Tibial artery (tissue), 4 donors: Measurements from ENCODE around the gene TTC39B.
"Not testable (repeated sequence)": the region's sequence is repeated elsewhere in the genome, so short reads cannot be mapped to it uniquely, and the experiment has no call there.

Experiments
- DNase-seq, 2 donors: peaks; one replicate each; pipeline ENCODE4 v3.0.0-alpha.2; 2019
- H3K27ac ChIP-seq, 2 donors: fragments of 200-600 bp; sonication (generic) in 1 of 2; 1 replicate in 1 of 2; 2 replicates in 1 of 2; pipeline ENCODE4 v1.5.1; 2018 to 2019; ENCODE audit warnings: mild to moderate bottlenecking in 1 of 2
- H3K27me3 ChIP-seq, 2 donors: fragments of 200-600 bp; sonication (generic) in 1 of 2; one replicate each; pipeline versions ENCODE4 v1.5.1 to v1.6.0; 2016 to 2019
- H3K36me3 ChIP-seq, 3 donors: fragments of 200-600 bp; sonication (generic) in 2 of 3; one replicate each; pipeline ENCODE4 v1.5.1; 2016 to 2019; ENCODE audit warnings: mild to moderate bottlenecking in 2 of 3
- H3K4me1 ChIP-seq, 4 donors: fragments of 200-600 bp; sonication (generic) in 2 of 4; 1 replicate in 3 of 4; 2 replicates in 1 of 4; pipeline ENCODE4 v1.5.1; 2016 to 2019
- H3K4me3 ChIP-seq, 2 donors: fragments of 200-600 bp; sonication (generic) in 1 of 2; 1 replicate in 1 of 2; 2 replicates in 1 of 2; pipeline ENCODE4 v1.5.1; 2018 to 2019; ENCODE audit warnings: mild to moderate bottlenecking in 2 of 2
- H3K9me3 ChIP-seq, 3 donors: fragments of 200-600 bp; sonication (generic) in 1 of 3; one replicate each; pipeline ENCODE4 v1.5.1; 2016 to 2019
- CTCF ChIP-seq, 2 experiments: fragments of 200-600 bp in 1 of 2; fragments of 450-650 bp in 1 of 2; IDR thresholded peaks; one replicate each; pipeline ENCODE4 v1.5.1; 2017 to 2019; ENCODE audit warnings: antibody characterized with exemption in 2 of 2, mild to moderate bottlenecking in 1 of 2, moderate library complexity in 1 of 2
- intact Hi-C: fragments of 100-400 bp; cut with DNase I; formaldehyde crosslinking; loops from one replicate; pipeline ENCODE4 v1.15.0; 2023; ENCODE audit warnings: low total_unique reads

The TTC39B gene

DNA sequence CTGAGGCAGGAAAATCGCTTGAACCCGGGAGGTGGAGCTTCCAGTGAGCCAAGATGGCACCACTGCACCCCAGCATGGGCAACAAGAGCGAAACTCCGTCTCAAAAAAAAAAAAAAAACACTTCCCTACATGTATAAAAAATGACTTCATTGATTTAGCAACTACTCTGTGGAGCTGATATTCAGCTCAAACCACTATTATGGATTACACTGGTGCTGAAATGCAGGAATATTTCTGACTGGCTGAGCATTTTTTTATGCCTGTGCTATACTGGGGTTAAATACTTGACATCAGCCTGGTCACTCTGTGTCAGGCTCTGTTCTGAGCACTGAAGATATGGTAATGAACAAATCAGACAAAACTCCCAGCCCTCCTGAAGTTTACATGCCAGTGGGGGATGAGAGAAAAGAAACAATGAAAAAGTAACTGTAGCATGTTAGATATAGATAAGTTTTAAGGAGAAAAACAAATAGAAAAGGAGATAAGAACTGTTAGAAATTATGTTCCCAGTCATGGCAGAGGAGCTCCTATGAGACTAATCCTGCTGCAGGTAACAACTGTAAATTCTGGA lies 22.6 kb upstream of the TTC39B start:
- no peak for DNase-seq

GRCh38 chr9:15328946-15329345 lies 21.9 kb upstream of the TTC39B start:
- H3K36me3 ChIP-seq = no peaks in the 10 kb centered on the region
- H3K27me3 ChIP-seq = no peaks in the 10 kb centered on the region
- no peaks in the 10 kb centered on the region for H3K4me1 ChIP-seq
- no peak for TF ChIP-seq CTCF (IDR thresholded peaks at IDR 0.05)
- H3K4me3 ChIP-seq = no peak overlapping the region
- no peaks in the 10 kb centered on the region for H3K9me3 ChIP-seq
- intact Hi-C loops = no loop called here
- DNase-seq = no peak
- H3K27ac ChIP-seq = no peak overlapping the region

More for the DNA sequence above, 22.6 kb upstream of the TTC39B start:
- no peaks in the 10 kb centered on the region for H3K4me1 ChIP-seq
- no peak for TF ChIP-seq CTCF (IDR thresholded peaks at IDR 0.05)
- H3K27ac ChIP-seq = no peak overlapping the region
- H3K27me3 ChIP-seq = no peaks in the 10 kb centered on the region
- no peak overlapping the region for H3K4me3 ChIP-seq
- no peaks in the 10 kb centered on the region for H3K36me3 ChIP-seq
- H3K9me3 ChIP-seq = no peaks in the 10 kb centered on the region
- intact Hi-C loops = no loop called here

GRCh38 chr9:15322695-15323094 lies 15.7 kb upstream of the TTC39B start:
- H3K27ac ChIP-seq, DNase-seq, H3K36me3 ChIP-seq, intact Hi-C loops, H3K9me3 ChIP-seq, H3K27me3 ChIP-seq, H3K4me3 ChIP-seq, H3K4me1 ChIP-seq: not testable (repeated sequence)

GRCh38 chr9:15319661-15320060 lies 12.6 kb upstream of the TTC39B start:
- H3K4me3 ChIP-seq, DNase-seq, H3K27me3 ChIP-seq, H3K27ac ChIP-seq, intact Hi-C loops, H3K4me1 ChIP-seq, H3K36me3 ChIP-seq, H3K9me3 ChIP-seq: not testable (repeated sequence)

DNA sequence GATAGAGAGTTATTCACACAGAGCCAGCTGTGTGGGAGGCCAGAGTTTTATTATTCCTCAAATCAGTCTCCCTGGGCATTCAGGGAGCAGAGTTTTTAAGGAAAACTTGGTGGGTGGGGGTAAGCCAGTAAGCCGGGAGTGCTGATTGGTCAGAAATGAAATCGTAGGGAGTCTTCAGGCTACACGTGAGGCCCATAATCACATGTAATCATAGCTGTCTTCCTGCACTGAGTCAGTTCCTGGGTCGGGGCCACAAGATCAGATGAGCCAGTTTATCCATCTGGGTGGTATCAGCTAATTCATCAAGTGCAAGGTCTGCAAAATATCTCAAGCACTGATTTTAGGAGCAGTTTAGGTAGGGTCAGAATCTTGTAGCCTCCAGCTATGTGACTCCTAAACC lies 10.8 kb upstream of the TTC39B start:
- no peaks in the 10 kb centered on the region for H3K36me3 ChIP-seq
- no peak for TF ChIP-seq CTCF (IDR thresholded peaks at IDR 0.05)
- H3K9me3 ChIP-seq = no peaks in the 10 kb centered on the region
- no peaks in the 10 kb centered on the region for H3K27me3 ChIP-seq
- intact Hi-C loops = no loop called here
- H3K4me3 ChIP-seq = no peak overlapping the region
- DNase-seq = no peak
- H3K4me1 ChIP-seq = peaks cover 0 to 1% (median under 1%) of the 10 kb centered on the region in 4 donors
- H3K27ac ChIP-seq = no peak overlapping the region

- H3K36me3 ChIP-seq = no peaks in the 10 kb centered on the region
- no peak for DNase-seq
- intact Hi-C loops = no loop called here
Observed at GRCh38 chr9:15311607-15312006, 4.6 kb upstream of the TTC39B start.

More at GRCh38 chr9:15311607-15312006, 4.6 kb upstream of the TTC39B start:
- Histone ChIP-seq H3K27me3 (no peaks in the 10 kb centered on the region), H3K4me1 (peaks cover 0 to 5% (median 4%) of the 10 kb centered on the region in 4 donors), H3K4me3 (no peak overlapping the region), H3K9me3 (no peaks in the 10 kb centered on the region), H3K27ac (no peak overlapping the region)
- TF ChIP-seq CTCF (IDR thresholded peaks at IDR 0.05) = no peak
